ENCODE data around the gene OGFOD3.
"Not testable (repeated sequence)": the region's sequence is repeated elsewhere in the genome, so short reads cannot be mapped to it uniquely, and the experiment has no call there.

Gene OGFOD3

DNA sequence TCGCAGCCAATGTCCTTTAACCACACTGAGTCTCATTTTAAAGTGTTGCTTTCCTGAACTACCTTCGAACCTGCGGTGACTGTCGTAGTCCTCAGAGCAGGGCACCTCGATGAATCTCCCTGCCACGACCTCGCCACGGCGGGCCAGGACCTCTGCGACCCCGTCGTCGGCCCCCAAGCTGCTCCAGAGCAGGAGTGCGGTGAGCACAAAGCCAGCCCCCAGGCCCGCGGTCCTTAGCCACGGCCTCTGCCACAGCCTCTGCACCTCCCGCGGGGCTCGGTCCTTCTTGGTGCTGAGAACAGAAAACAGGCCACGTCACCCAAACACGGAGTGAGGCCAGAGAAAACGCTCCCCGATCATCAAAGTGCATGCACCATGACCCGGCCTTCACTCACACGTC lies 3.0 kb downstream of the OGFOD3 start:
- peaks cover 3% of the 10 kb centered on the region for H3K36me3 ChIP-seq (replicated peaks; ENCODE audit: low read depth, low read length)
- no peaks in the 10 kb centered on the region for H3K27me3 ChIP-seq (ENCODE audit: low read depth, low read length)
- H3K4me2 ChIP-seq (ENCODE audit: low read length) = no peak overlapping the region
- no peak overlapping the region for H3K9ac ChIP-seq (ENCODE audit: low read length)
- H4K20me1 ChIP-seq (ENCODE audit: insufficient read depth, low read length) = peaks cover 14% of the 10 kb centered on the region
- H3K4me1 ChIP-seq (ENCODE audit: low read length) = peaks cover 14% of the 10 kb centered on the region
- H3K27ac ChIP-seq (ENCODE audit: low read length) = no peak overlapping the region
- no peaks in the 10 kb centered on the region for H3K9me3 ChIP-seq (ENCODE audit: insufficient read depth, low read length)
- H3K79me2 ChIP-seq (ENCODE audit: low read length) = no peaks in the 10 kb centered on the region
- no peak for TF ChIP-seq EZH2phosphoT487 (IDR thresholded peaks at IDR 0.05; ENCODE audit: low read depth)
- TF ChIP-seq, protein P1, sequence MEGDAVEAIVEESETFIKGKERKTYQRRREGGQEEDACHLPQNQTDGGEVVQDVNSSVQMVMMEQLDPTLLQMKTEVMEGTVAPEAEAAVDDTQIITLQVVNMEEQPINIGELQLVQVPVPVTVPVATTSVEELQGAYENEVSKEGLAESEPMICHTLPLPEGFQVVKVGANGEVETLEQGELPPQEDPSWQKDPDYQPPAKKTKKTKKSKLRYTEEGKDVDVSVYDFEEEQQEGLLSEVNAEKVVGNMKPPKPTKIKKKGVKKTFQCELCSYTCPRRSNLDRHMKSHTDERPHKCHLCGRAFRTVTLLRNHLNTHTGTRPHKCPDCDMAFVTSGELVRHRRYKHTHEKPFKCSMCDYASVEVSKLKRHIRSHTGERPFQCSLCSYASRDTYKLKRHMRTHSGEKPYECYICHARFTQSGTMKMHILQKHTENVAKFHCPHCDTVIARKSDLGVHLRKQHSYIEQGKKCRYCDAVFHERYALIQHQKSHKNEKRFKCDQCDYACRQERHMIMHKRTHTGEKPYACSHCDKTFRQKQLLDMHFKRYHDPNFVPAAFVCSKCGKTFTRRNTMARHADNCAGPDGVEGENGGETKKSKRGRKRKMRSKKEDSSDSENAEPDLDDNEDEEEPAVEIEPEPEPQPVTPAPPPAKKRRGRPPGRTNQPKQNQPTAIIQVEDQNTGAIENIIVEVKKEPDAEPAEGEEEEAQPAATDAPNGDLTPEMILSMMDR (IDR thresholded peaks at IDR 0.05; ENCODE audit: low read depth, low read length) = no peak
- no peak overlapping the region for H3K4me3 ChIP-seq (ENCODE audit: low read length)
- H2AFZ ChIP-seq (ENCODE audit: low read depth, low read length) = no peak overlapping the region

DNA sequence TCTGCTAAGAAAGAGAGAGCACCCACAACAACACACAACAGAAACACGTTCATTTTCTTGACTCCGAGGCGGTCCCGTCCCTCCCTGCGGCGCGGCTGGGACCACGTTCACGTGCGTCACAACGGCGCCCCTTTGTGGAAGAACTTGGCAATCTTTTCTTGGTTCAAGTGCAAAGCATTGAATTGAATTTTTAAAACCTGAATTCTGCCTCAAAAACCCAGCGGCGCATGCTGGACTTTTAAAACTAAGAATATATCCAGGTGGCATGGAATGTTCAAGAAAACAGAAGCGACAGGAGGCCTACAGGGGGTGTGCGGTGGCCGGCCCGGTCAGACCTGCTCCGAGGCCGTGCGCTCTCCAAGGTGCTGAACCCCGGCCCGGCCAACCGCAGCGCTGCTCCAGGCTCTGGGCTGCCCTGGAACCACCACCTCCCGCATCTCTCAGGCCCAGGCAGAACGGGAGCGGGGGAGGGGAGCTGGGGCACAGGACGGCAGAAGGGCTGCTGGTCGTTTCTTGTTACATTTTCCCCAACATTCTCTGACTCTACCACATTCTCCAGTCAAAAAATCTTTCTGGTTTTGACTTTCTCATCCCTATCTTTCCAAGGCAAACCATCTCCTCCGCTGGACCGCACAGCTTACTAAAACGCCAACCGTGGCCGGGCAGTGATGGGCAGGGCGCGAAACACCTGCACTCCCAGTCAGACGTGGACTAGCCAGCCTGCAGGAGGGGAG lies 3.7 kb downstream of the OGFOD3 start:
- Histone ChIP-seq H3K79me2 (ENCODE audit: low read length) (no peaks in the 10 kb centered on the region), H2AFZ (ENCODE audit: low read depth, low read length) (no peak overlapping the region), H3K36me3 (replicated peaks; ENCODE audit: low read depth, low read length) (no peaks in the 10 kb centered on the region), H3K4me3 (ENCODE audit: low read length) (no peak overlapping the region), H4K20me1 (ENCODE audit: insufficient read depth, low read length) (peaks cover 14% of the 10 kb centered on the region), H3K9me3 (ENCODE audit: insufficient read depth, low read length) (no peaks in the 10 kb centered on the region), H3K4me2 (ENCODE audit: low read length) (peak overlapping the region; percentile 40), H3K4me1 (ENCODE audit: low read length) (peaks cover 13% of the 10 kb centered on the region), H3K27me3 (ENCODE audit: low read depth, low read length) (no peaks in the 10 kb centered on the region), H3K9ac (ENCODE audit: low read length) (no peak overlapping the region), H3K27ac (ENCODE audit: low read length) (no peak overlapping the region)
- TF ChIP-seq, protein P1 (IDR thresholded peaks at IDR 0.05; ENCODE audit: low read depth, low read length) = peak; percentile 98
- TF ChIP-seq EZH2phosphoT487 (IDR thresholded peaks at IDR 0.05; ENCODE audit: low read depth) = no peak

DNA sequence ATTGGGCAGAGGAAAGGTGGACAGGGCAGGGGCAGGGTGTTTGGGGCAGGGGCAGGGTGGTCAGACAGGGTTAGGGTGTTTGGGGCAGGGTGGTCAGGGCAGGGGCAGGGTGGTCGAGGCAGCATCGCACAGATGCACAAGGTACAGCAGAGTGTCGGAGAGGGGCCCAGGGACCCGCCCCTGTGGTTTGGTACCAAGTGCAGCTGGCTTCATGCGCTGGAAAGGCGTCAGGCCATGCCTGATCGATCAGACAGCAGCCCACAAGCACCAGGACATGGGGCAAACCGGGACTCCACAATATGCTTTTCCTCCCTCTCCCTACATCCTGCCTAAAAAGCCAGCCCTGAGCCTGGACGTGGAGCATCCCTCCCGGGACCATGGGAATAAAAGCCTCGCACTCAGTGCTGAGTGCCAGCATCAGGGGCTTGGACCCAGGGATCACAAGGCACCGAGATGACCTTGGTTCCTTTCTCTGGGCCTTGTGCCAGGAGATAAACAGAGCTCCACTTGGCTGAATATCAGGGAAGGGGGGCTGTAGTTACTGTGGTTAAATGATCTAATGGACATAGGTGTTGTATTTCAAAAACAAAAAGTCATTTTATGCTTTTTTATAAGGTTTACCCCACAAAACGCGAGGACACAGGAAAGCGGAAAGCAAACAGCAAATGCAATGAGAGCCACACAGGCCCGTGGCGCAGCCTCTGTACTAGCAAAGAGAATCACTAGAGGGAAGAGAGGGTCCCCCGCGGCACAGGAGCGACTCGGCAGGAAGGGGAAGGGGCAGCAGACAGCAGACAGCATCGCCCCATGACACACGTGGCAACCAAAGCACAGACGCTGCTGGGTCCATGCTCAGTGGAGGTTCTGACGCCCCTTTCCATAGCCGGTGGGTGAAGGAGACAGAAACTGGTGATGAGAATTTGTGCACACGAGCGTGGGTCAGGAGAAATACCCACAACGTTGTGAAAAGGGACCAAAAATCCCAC lies 5.6 kb downstream of the OGFOD3 start:
- Histone ChIP-seq H4K20me1 (ENCODE audit: insufficient read depth, low read length) (peaks cover 13% of the 10 kb centered on the region), H3K36me3 (replicated peaks; ENCODE audit: low read depth, low read length) (no peaks in the 10 kb centered on the region), H3K27ac (ENCODE audit: low read length) (no peak overlapping the region), H3K79me2 (ENCODE audit: low read length) (no peaks in the 10 kb centered on the region), H3K9me3 (ENCODE audit: insufficient read depth, low read length) (no peaks in the 10 kb centered on the region), H3K9ac (ENCODE audit: low read length) (no peak overlapping the region), H3K4me3 (ENCODE audit: low read length) (no peak overlapping the region), H3K4me2 (ENCODE audit: low read length) (no peak overlapping the region), H3K27me3 (ENCODE audit: low read depth, low read length) (no peaks in the 10 kb centered on the region), H2AFZ (ENCODE audit: low read depth, low read length) (no peak overlapping the region), H3K4me1 (ENCODE audit: low read length) (peaks cover 9% of the 10 kb centered on the region)
- no peak for TF ChIP-seq EZH2phosphoT487 (IDR thresholded peaks at IDR 0.05; ENCODE audit: low read depth)
- TF ChIP-seq, protein P1 (IDR thresholded peaks at IDR 0.05; ENCODE audit: low read depth, low read length) = no peak

DNA sequence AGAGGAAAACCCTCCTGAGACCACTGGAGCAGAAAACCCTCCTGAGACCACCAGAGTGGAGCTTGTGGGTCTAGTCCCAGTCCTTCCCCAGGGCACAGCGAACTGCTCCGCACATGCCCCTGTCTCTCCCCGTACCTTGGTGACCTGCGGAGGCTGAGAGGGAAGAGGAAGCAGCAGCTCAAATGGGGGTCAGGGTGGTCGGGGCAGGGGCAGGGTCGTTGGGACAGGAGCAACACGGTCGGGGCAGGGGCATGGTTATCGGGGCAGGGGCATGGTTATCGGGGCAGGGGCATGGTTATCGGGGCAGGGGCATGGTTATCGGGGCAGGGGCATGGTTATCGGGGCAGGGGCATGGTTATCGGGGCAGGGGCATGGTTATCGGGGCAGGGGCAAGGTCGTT lies 6.3 kb downstream of the OGFOD3 start:
- H3K4me2 ChIP-seq (ENCODE audit: low read length); H3K79me2 ChIP-seq (ENCODE audit: low read length); H3K4me3 ChIP-seq (ENCODE audit: low read length); H3K9me3 ChIP-seq (ENCODE audit: insufficient read depth, low read length); H3K9ac ChIP-seq (ENCODE audit: low read length); H4K20me1 ChIP-seq (ENCODE audit: insufficient read depth, low read length); H3K36me3 ChIP-seq (replicated peaks; ENCODE audit: low read depth, low read length); H2AFZ ChIP-seq (ENCODE audit: low read depth, low read length); H3K27me3 ChIP-seq (ENCODE audit: low read depth, low read length); H3K4me1 ChIP-seq (ENCODE audit: low read length); H3K27ac ChIP-seq (ENCODE audit: low read length): not testable (repeated sequence)
